Astrocyte of the cerebellum (primary cell): ENCODE measurements around the gene MYO15B.
"Not testable (repeated sequence)": the region's sequence is repeated elsewhere in the genome, so short reads cannot be mapped to it uniquely, and the experiment has no call there.

Experiments
- DNase-seq: peaks from one replicate; pipeline ENCODE4 v3.0.0-alpha.2; 2011; ENCODE audit warnings: low read depth
- H3K4me3 ChIP-seq: 2 replicates; pipeline ENCODE4 v1.5.1; 2011; ENCODE audit warnings: mild to moderate bottlenecking, low read depth, low read length, moderate library complexity
- in situ Hi-C: cut with HindIII; loops from 2 replicates; pipeline ENCODE4 v1.10.0; 2017; ENCODE audit warnings: low sequenced_read_pairs
- TF ChIP-seq, protein P1 (sequence below): IDR thresholded peaks from 2 replicates; pipeline ENCODE4 v1.5.1; 2012; ENCODE audit warnings: low read length, low read depth, moderate library complexity, mild to moderate bottlenecking; ENCODE audit errors: missing control alignments

MYO15B gene

DNA sequence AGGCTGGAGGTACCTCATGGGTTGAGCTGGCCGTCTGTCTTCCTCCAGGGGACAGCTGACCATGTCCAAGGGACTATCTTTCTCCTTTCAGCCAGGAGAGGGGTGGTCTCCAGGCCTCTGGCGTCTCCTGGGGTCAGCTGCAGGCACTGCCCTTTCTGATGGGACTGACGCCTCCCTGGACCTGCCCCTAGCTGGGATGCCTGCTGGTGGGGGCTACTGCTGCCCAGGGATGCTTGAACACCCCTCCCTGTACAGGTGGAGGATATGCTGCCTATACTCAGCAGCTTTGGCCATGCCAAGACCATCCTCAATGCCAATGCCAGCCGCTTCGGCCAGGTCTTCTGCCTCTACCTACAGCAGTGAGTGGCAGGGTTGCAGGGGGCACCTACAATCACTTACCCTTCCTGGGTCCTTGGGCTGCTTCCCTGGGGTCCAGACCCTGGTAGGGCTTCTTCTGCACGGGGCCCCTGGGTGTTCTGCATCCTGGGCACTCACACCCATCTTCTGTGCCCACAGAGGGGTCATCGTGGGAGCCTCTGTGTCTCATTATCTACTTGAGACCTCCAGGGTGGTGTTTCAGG lies 4.2 kb downstream of the MYO15B start:
- H3K4me3 ChIP-seq, result no peak overlapping the region
- DNase-seq, result no peak
- TF ChIP-seq, protein P1, sequence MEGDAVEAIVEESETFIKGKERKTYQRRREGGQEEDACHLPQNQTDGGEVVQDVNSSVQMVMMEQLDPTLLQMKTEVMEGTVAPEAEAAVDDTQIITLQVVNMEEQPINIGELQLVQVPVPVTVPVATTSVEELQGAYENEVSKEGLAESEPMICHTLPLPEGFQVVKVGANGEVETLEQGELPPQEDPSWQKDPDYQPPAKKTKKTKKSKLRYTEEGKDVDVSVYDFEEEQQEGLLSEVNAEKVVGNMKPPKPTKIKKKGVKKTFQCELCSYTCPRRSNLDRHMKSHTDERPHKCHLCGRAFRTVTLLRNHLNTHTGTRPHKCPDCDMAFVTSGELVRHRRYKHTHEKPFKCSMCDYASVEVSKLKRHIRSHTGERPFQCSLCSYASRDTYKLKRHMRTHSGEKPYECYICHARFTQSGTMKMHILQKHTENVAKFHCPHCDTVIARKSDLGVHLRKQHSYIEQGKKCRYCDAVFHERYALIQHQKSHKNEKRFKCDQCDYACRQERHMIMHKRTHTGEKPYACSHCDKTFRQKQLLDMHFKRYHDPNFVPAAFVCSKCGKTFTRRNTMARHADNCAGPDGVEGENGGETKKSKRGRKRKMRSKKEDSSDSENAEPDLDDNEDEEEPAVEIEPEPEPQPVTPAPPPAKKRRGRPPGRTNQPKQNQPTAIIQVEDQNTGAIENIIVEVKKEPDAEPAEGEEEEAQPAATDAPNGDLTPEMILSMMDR, result no peak
- in situ Hi-C loops, result no loop called here

DNA sequence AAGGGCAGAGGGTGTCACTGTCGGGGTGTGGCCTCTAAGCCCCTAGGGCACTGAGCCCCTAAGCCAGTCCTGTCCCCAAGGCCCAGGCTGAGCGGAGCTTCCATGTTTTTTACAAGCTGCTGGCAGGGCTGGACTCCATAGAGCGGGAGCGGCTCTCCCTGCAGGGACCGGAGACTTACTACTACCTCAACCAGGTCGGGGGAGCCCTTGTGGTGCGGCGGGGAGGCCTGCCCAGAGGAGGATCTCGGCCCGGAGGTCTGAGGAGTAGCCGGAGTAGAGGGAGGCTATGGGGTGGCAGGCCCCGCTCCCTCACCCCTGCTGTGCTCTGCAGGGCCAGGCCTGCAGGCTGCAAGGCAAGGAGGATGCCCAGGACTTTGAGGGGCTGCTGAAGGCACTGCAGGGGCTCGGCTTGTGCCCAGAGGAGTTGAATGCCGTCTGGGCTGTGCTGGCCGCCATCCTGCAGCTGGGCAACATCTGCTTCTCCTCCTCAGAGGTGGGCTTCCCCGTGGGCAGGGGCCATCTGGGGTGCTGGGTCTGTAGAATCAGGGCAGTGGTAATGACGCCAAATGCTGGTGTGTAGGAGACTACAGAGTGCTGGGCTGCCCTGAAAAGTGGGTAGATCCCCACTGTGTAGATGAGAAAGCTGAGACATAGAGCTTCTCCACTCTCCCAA lies 4.9 kb downstream of the MYO15B start:
- H3K4me3 ChIP-seq, result no peak overlapping the region
- no peak for DNase-seq
- TF ChIP-seq, protein P1, result no peak
- in situ Hi-C loops, result no loop called here

DNA sequence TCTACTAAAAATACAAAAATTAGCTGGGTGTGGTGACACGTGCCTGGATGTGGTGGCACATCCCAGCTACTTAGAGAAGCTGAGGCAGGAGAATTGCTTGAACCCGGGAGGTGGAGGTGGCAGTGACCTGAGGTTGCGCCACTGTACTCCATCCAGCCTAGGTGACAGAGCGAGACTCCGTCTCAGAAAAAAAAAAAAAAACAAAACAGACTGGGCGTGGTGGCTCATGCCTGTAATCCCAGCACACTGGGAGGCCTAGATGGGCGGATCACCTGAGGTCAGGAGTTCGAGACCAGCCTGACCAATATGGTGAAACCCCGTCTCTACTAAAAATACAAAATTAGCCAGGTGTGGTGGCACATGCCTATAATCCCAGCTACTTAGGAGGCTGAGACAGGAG lies 5.8 kb downstream of the MYO15B start:
- H3K4me3 ChIP-seq, DNase-seq, in situ Hi-C loops: not testable (repeated sequence)

DNA sequence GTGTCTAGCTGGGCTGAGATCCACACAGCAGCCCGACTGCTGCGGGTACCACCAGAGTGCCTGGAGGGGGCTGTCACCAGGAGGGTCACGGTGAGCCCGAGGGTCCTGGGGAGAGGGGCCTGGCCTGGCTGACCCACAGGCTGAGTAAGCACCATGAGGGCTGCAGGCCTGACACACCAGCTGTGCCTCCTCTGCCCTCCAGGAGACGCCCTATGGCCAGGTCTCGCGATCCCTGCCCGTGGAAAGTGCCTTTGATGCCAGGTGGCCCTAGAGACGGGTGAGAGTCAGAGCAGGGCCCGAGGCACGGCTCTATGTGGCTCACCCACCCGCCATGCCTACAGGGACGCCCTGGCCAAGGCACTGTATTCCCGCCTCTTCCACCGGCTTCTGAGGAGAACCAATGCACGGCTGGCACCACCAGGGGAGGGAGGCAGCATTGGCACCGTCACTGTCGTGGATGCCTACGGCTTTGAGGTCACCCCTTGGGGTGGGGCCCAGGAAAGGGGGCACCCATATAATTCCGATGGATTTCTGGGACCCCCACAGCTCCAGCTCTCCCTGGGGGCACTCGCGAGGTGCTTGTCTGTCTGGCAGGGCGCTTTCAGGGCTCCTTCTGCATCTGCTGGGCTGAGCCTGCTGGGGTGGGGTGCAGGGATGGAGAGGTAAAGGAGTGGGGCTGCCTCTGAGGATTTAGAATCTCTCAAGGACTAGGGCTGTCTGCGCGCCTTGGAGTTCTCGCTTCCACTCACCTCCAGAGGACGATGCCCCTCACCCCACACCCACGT lies 7.1 kb downstream of the MYO15B start:
- DNase-seq, result no peak
- no peak overlapping the region for H3K4me3 ChIP-seq
- in situ Hi-C loops, result loop anchor here (5.0 kb wide), 1 partner anchor 52 kb away; no protein-coding TSS in a partner anchor
- TF ChIP-seq, protein P1, result no peak

DNA sequence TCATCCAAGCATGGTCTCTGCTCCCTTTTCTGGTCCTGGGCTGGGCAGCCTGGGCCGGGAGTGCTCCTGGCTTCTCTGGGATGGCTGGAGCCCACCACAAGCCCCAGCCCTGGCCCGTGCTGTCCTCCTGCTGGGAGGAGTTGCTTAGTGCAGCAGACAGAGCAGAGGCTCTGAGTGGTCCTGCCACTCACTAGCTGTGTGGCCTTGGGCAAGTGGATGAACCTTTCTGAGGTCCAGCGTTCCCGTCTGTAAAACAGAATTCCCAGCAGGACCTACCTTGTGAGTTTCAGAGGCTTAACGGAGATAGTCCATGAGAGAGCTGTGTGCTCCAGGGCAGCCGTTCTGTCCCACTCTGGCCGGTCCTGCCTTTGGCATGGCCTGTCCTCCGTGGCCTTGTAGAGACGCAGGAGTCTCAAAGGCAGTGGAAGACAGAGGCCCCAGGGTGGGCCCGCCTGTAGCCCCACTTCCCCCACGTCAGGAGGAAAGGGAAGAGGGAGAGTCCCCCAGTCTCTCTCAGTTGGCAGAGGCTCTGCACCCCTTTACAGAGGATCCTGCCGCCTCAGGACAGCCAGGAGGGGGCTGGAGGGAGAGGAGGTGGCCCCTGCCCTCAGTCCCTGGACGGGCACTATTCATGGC lies 7.8 kb downstream of the MYO15B start:
- in situ Hi-C loops, result loop anchor here (5.0 kb wide), 1 partner anchor 53 kb away; no protein-coding TSS in a partner anchor
- H3K4me3 ChIP-seq, result no peak overlapping the region
- TF ChIP-seq, protein P1, result no peak
- DNase-seq, result no peak

DNA sequence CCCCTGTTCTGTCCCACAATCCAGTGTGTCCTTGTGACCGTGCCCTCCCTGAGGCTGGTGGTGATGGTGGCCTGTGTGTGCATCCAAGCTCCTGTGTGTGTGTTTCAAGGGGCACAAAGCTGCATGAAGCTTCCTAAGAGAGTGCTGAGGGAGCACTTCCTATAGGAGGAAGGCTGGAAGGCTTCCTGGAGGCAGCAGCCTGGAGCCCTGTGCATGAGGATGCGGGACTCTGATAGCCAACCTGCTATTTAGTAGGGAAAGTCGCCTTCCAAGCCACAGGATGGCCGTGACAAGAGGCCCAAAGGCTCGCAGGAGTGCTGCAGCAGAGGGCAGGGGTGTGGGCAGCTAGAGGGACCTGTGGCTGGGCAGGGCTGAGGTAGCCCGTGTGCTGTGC lies 8.3 kb downstream of the MYO15B start:
- H3K4me3 ChIP-seq, result no peak overlapping the region
- in situ Hi-C loops, result loop anchor here (5.0 kb wide), 1 partner anchor 54 kb away; no protein-coding TSS in a partner anchor
- no peak for DNase-seq
- TF ChIP-seq, protein P1, result no peak
